ENCODE measurements around the gene OPRL1.
"Not testable (repeated sequence)": the region's sequence is repeated elsewhere in the genome, so short reads cannot be mapped to it uniquely, and the experiment has no call there.

OPRL1 gene

GRCh38 chr20:64106435-64106961 is 26.6 kb downstream of the OPRL1 start:
- DNase-seq, result no peak

GRCh38 chr20:64106981-64107735 is 27.3 kb downstream of the OPRL1 start, which contains the start of gene NPBWR2:
TSS of gene NPBWR2 (minus strand) at chr20:64107565. CDS start at chr20:64106831, 734 bp downstream.
- no peak for DNase-seq

- no peak for DNase-seq
These were observed 28.0 kb downstream of the OPRL1 start for GRCh38 chr20:64107736-64108457.

GRCh38 chr20:64108731-64109681 is 29.1 kb downstream of the OPRL1 start:
- no peak for DNase-seq

- DNase-seq, result no peak
These were observed 30.0 kb downstream of the OPRL1 start for GRCh38 chr20:64109831-64110391.

- DNase-seq, result no peak
These were observed 30.7 kb downstream of the OPRL1 start for GRCh38 chr20:64110411-64111068.

GRCh38 chr20:64111841-64112641 is 32.2 kb downstream of the OPRL1 start:
- no peak for DNase-seq

GRCh38 chr20:64112691-64113443 is 33.0 kb downstream of the OPRL1 start:
- DNase-seq, result no peak

GRCh38 chr20:64113444-64113775 is 33.5 kb downstream of the OPRL1 start:
- no peak for DNase-seq

- DNase-seq, result no peak
These were observed 34.0 kb downstream of the OPRL1 start for GRCh38 chr20:64113796-64114355.

- DNase-seq, result no peak
These were observed 34.6 kb downstream of the OPRL1 start for GRCh38 chr20:64114356-64114971.

GRCh38 chr20:64115171-64115911 is 35.5 kb downstream of the OPRL1 start:
- DNase-seq, result no peak

- no peak for DNase-seq
These were observed 36.1 kb downstream of the OPRL1 start for GRCh38 chr20:64116016-64116415.

- no peak for DNase-seq
These were observed 36.9 kb downstream of the OPRL1 start for GRCh38 chr20:64116541-64117431.

- DNase-seq, result not testable (repeated sequence)
These were observed 37.5 kb downstream of the OPRL1 start for GRCh38 chr20:64117432-64117777.

- no peak for DNase-seq
These were observed 39.4 kb downstream of the OPRL1 start for GRCh38 chr20:64119301-64119680.

- DNase-seq, result no peak
These were observed 39.9 kb downstream of the OPRL1 start for GRCh38 chr20:64119681-64120341.
